ENCODE results near the gene EXOG.

EXOG gene, protein sequence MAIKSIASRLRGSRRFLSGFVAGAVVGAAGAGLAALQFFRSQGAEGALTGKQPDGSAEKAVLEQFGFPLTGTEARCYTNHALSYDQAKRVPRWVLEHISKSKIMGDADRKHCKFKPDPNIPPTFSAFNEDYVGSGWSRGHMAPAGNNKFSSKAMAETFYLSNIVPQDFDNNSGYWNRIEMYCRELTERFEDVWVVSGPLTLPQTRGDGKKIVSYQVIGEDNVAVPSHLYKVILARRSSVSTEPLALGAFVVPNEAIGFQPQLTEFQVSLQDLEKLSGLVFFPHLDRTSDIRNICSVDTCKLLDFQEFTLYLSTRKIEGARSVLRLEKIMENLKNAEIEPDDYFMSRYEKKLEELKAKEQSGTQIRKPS

DNA sequence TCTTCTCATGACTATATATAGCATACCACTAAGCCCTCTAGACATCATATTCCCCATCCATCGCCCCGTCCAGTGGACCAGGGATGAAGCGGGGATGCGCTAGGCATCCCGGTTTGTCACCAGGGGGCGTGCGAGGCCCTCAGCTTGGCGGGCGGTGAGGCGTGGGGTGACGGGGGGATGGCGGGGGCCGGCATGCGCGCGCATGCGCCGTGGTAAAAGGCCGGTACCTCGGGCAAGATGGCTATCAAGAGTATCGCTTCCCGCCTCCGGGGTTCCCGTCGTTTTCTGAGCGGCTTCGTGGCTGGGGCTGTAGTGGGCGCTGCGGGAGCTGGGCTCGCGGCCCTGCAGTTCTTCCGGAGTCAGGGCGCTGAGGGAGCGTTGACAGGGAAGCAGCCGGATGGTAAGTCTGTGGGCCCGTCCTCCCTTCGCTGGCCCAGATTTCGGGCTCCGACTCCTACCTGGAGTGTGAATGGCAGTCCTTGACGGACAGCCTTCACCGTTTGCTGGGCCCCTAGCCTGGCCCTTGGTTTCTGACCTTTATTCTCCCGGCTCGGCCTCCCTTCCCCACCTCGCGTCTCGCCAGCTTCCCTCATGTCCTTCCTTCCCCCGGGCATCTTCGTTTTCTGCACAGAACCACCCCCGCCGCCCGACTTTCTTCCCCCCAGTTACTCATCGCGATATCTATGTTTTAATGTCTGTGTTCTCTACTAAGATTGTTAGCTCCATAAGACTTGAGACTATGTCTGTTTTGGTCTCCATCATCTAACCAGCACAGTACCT is at the start of gene EXOG:
Gene EXOG (plus strand): TSS at position 210 of the 780 bp plus-strand sequence. CDS start 28 bp downstream, at position 238.
- Histone ChIP-seq H3K4me3 (ENCODE audit: severe bottlenecking) (peak within 1 kb of the TSS; percentile 86), H3K36me3 (ENCODE audit: low read depth) (peaks cover 17% of the 10 kb centered on the region), H3K27me3 (ENCODE audit: insufficient read depth, poor library complexity, severe bottlenecking) (no peaks in the 10 kb centered on the region), H3K9me3 (ENCODE audit: severe bottlenecking) (no peaks in the 10 kb centered on the region), H3K4me1 (ENCODE audit: insufficient read depth, poor library complexity, severe bottlenecking) (peaks cover 5% of the 10 kb centered on the region), H3K27ac (ENCODE audit: poor library complexity, severe bottlenecking) (peak within 1 kb of the TSS; percentile 58)
- ATAC-seq (ENCODE audit: low read depth) (peak; percentile 90), DNase-seq (ENCODE audit: low spot score) (peak; percentile 92)
- TF ChIP-seq, protein P1, sequence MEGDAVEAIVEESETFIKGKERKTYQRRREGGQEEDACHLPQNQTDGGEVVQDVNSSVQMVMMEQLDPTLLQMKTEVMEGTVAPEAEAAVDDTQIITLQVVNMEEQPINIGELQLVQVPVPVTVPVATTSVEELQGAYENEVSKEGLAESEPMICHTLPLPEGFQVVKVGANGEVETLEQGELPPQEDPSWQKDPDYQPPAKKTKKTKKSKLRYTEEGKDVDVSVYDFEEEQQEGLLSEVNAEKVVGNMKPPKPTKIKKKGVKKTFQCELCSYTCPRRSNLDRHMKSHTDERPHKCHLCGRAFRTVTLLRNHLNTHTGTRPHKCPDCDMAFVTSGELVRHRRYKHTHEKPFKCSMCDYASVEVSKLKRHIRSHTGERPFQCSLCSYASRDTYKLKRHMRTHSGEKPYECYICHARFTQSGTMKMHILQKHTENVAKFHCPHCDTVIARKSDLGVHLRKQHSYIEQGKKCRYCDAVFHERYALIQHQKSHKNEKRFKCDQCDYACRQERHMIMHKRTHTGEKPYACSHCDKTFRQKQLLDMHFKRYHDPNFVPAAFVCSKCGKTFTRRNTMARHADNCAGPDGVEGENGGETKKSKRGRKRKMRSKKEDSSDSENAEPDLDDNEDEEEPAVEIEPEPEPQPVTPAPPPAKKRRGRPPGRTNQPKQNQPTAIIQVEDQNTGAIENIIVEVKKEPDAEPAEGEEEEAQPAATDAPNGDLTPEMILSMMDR (IDR thresholded peaks at IDR 0.05; ENCODE audit: poor library complexity, severe bottlenecking) = peak; percentile 96

DNA sequence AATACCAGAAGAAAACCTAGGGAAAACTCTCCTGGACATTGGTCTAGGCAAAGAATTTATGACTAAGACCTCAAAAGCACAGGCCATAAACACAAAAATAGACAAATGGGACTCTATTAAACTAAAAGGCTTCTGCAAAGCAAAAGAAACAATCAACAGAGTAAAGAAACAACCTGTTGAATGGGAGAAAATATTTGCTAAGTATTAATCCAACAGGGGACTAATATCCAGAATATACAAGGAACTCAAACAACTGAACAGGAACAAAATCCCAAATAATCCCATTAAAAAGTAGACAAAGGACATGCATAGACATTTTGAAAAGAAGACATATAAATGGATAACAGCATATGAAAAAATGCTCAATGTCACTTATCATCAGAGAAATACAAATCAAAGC is 49.3 kb upstream of the EXOG start:
- Histone ChIP-seq H3K27me3 (ENCODE audit: insufficient read depth, poor library complexity, severe bottlenecking) (no peaks in the 10 kb centered on the region), H3K9me3 (ENCODE audit: severe bottlenecking) (no peaks in the 10 kb centered on the region), H3K36me3 (ENCODE audit: low read depth) (no peaks in the 10 kb centered on the region), H3K4me1 (ENCODE audit: insufficient read depth, poor library complexity, severe bottlenecking) (no peaks in the 10 kb centered on the region), H3K4me3 (ENCODE audit: severe bottlenecking) (no peak overlapping the region), H3K27ac (ENCODE audit: poor library complexity, severe bottlenecking) (no peak overlapping the region)
- no peak for DNase-seq (ENCODE audit: low spot score)
- TF ChIP-seq, protein P1 (IDR thresholded peaks at IDR 0.05; ENCODE audit: poor library complexity, severe bottlenecking) = no peak
- no peak for ATAC-seq (ENCODE audit: low read depth)

DNA sequence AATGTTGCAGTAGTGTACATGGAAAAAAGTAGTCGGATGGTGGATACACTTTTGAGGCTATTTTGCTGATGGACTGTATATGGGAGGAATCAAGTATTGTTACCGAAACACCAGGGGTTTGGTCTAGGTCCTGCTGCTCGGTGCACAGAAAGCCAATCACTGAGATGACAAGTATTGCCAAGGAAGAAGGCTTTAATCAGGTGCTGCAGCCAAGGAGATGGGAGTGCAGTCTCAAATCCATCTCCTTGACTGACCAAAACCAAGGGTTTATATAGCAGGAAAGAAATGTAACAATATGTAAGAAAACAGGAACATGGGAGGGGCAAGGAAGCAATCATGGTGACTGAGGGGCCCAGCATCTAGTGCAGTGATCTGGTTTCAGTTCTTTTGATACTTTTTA is 45.3 kb upstream of the EXOG start:
- DNase-seq (ENCODE audit: low spot score) (no peak), ATAC-seq (ENCODE audit: low read depth) (no peak)
- TF ChIP-seq, protein P1 (IDR thresholded peaks at IDR 0.05; ENCODE audit: poor library complexity, severe bottlenecking) = no peak
- no peaks in the 10 kb centered on the region for H3K9me3 ChIP-seq (ENCODE audit: severe bottlenecking)
- no peak overlapping the region for H3K27ac ChIP-seq (ENCODE audit: poor library complexity, severe bottlenecking)
- H3K27me3 ChIP-seq (ENCODE audit: insufficient read depth, poor library complexity, severe bottlenecking) = no peaks in the 10 kb centered on the region
- no peaks in the 10 kb centered on the region for H3K4me1 ChIP-seq (ENCODE audit: insufficient read depth, poor library complexity, severe bottlenecking)
- no peaks in the 10 kb centered on the region for H3K36me3 ChIP-seq (ENCODE audit: low read depth)
- no peak overlapping the region for H3K4me3 ChIP-seq (ENCODE audit: severe bottlenecking)

DNA sequence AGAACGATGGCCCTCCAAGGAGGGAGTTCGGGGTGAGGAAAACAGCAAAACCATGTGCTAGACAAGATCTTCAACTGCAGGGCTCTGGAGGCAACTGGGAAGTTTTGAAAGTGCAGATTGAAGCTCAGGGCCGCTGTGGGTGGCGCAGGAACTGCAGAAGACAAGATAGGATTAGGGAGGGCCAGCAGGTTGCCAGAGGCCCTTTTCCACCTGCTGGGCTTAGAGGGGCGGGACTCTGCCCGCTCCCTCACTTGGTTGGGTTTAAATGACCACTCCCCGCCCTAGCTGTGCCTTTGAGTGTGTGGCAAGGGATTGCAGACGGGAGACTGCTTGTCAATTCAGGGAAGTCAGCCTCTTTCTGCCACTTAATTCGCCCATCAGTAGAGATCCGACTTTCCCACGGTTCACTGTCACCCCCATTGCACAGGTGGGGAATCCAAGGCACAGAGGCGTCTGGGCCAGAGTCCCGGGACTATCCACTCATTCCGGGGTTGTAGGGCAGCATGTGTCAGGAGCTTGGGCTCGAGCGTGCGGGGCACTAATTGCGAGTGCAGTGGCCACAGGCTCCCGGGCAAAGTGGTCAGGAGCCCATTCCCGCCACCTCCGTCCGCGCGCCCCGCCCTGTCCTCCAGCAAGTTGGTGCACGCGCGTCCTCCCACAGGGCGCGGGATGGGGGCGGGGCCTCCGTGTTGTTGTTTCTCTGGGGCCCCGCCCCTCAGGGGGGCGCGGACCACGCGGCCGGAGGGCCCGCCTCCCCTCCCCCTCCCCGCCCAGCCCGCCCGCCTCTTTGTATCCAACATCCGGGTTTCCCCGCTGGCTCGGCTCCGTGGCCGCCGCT is 42.8 kb upstream of the EXOG start, which contains the start of gene ACVR2B:
Gene ACVR2B (plus strand): TSS at position 816 of the 838 bp plus-strand sequence. CDS start 433 bp downstream, outside the sequence.
- ATAC-seq (ENCODE audit: low read depth) (peak; percentile 51), DNase-seq (ENCODE audit: low spot score) (peak; percentile 85)
- Histone ChIP-seq H3K4me1 (ENCODE audit: insufficient read depth, poor library complexity, severe bottlenecking) (no peaks in the 10 kb centered on the region), H3K27me3 (ENCODE audit: insufficient read depth, poor library complexity, severe bottlenecking) (no peaks in the 10 kb centered on the region), H3K4me3 (ENCODE audit: severe bottlenecking) (peak within 1 kb of the TSS; percentile 92), H3K36me3 (ENCODE audit: low read depth) (no peaks in the 10 kb centered on the region), H3K9me3 (ENCODE audit: severe bottlenecking) (no peaks in the 10 kb centered on the region), H3K27ac (ENCODE audit: poor library complexity, severe bottlenecking) (peak within 1 kb of the TSS; percentile 53)
- TF ChIP-seq, protein P1 (IDR thresholded peaks at IDR 0.05; ENCODE audit: poor library complexity, severe bottlenecking) = no peak
